Measurements from ENCODE around the gene ST6GAL1. TPM values are rescaled to one million over a fixed set of nuclear protein-coding genes. Genes with fewer than 3 reads are reported as not detected.
A peak's percentile ranks its signal among the peaks of the same experiment; 100 is the strongest.

Gene ST6GAL1
- total and polyA plus RNA-seq, 7 experiments from 2014 or later = 115 to 313 (median 214) TPM

- no peak overlapping the region for H3K27ac ChIP-seq (ENCODE audit: low read depth, low read length)
- peaks cover 22 to 63% (median 24%) of the 10 kb centered on the region in 5 donors for H3K36me3 Mint-ChIP-seq
- peaks cover 34 to 65% (median 35%) of the 10 kb centered on the region in 3 experiments for H3K36me3 ChIP-seq (ENCODE audit: control insufficient read depth in 2 of 3, insufficient read depth in 3 of 3, low read length in 3 of 3)
- H3K4me3 Mint-ChIP-seq = no peak overlapping the region
- CTCF ChIA-PET = interaction anchor here (0.6 to 0.7 kb wide), 2 partner anchors 83 to 228 kb away, joined by 3 read pairs; no protein-coding TSS in a partner anchor
- H3K27me3 ChIP-seq (ENCODE audit: control insufficient read depth in 2 of 2, insufficient read depth in 2 of 2, low read length in 2 of 2) = no peaks in the 10 kb centered on the region
- peak overlapping the region in 7 of 9 donors; percentile 6 to 73 (median 38) for H3K27ac Mint-ChIP-seq
- peaks cover 0 to 1% (median 0%) of the 10 kb centered on the region in 11 donors for H3K9me3 Mint-ChIP-seq
- peaks cover 0 to 14% (median 9%) of the 10 kb centered on the region in 7 donors for H3K4me1 Mint-ChIP-seq
- POLR2A ChIA-PET = no interaction called here
- H3K4me1 ChIP-seq (ENCODE audit: control insufficient read depth in 2 of 2, insufficient read depth in 2 of 2, low read length in 2 of 2) = no peaks in the 10 kb centered on the region
- intact Hi-C loops (cut with micrococcal nuclease) = no loop called here
- H3K4me3 ChIP-seq (ENCODE audit: low read length) = no peak overlapping the region
- no peak for ATAC-seq
- DNase-seq = no peak
- no peaks in the 10 kb centered on the region for H3K9me3 ChIP-seq (ENCODE audit: control insufficient read depth in 2 of 3, low read length in 3 of 3)
- H3K27me3 Mint-ChIP-seq = no peaks in the 10 kb centered on the region
Observed at GRCh38 chr3:187077537-187077936, 147.2 kb downstream of the ST6GAL1 start.

- Mint-ChIP-seq H3K4me3 (no peak overlapping the region), H3K27me3 (no peaks in the 10 kb centered on the region), H3K27ac (peak overlapping the region in 7 of 9 donors; percentile 9 to 74 (median 39)), H3K36me3 (peaks cover 17 to 48% (median 18%) of the 10 kb centered on the region in 5 donors), H3K9me3 (peaks cover 0 to 1% (median 0%) of the 10 kb centered on the region in 11 donors), H3K4me1 (peaks cover 4 to 16% (median 11%) of the 10 kb centered on the region in 7 donors)
- Histone ChIP-seq H3K36me3 (ENCODE audit: control insufficient read depth in 2 of 3, insufficient read depth in 3 of 3, low read length in 3 of 3) (peaks cover 15 to 47% (median 17%) of the 10 kb centered on the region in 3 experiments), H3K27me3 (ENCODE audit: control insufficient read depth in 2 of 2, insufficient read depth in 2 of 2, low read length in 2 of 2) (no peaks in the 10 kb centered on the region), H3K27ac (ENCODE audit: low read depth, low read length) (peak overlapping the region; percentile 10), H3K4me3 (ENCODE audit: low read length) (no peak overlapping the region), H3K9me3 (ENCODE audit: control insufficient read depth in 2 of 3, low read length in 3 of 3) (no peaks in the 10 kb centered on the region), H3K4me1 (ENCODE audit: control insufficient read depth in 2 of 2, insufficient read depth in 2 of 2, low read length in 2 of 2) (peaks cover 0 to 4% of the 10 kb centered on the region in 2 donors)
- no peak for DNase-seq
- intact Hi-C loops (cut with micrococcal nuclease) = no loop called here
- CTCF ChIA-PET = no interaction called here
- no peak for ATAC-seq
- POLR2A ChIA-PET = no interaction called here
Observed at GRCh38 chr3:187079090-187080022, 149.0 kb downstream of the ST6GAL1 start.

- no peak for ATAC-seq
- no peak for DNase-seq
- H3K4me1 ChIP-seq (ENCODE audit: control insufficient read depth in 2 of 2, insufficient read depth in 2 of 2, low read length in 2 of 2) = peaks cover 0 to 12% of the 10 kb centered on the region in 2 donors
- intact Hi-C loops (cut with micrococcal nuclease) = no loop called here
- no peaks in the 10 kb centered on the region for H3K9me3 ChIP-seq (ENCODE audit: control insufficient read depth in 2 of 3, low read length in 3 of 3)
- peaks cover 5 to 32% (median 10%) of the 10 kb centered on the region in 3 experiments for H3K36me3 ChIP-seq (ENCODE audit: control insufficient read depth in 2 of 3, insufficient read depth in 3 of 3, low read length in 3 of 3)
- H3K4me3 ChIP-seq (ENCODE audit: low read length) = no peak overlapping the region
- POLR2A ChIA-PET = interaction anchor here (2.4 kb wide), 1 partner anchor 53 kb away, joined by 9 read pairs; no protein-coding TSS in a partner anchor
- CTCF ChIA-PET = interaction anchor here (0.6 kb wide), 1 partner anchor 56 kb away, joined by 3 read pairs; no protein-coding TSS in a partner anchor
- peaks cover 0 to 3% (median 0%) of the 10 kb centered on the region in 11 donors for H3K9me3 Mint-ChIP-seq
- H3K4me3 Mint-ChIP-seq = no peak overlapping the region
- peaks cover 13 to 25% (median 19%) of the 10 kb centered on the region in 7 donors for H3K4me1 Mint-ChIP-seq
- H3K27ac ChIP-seq (ENCODE audit: low read depth, low read length) = no peak overlapping the region
- H3K27me3 Mint-ChIP-seq = no peaks in the 10 kb centered on the region
- H3K27ac Mint-ChIP-seq = peak overlapping the region in 5 of 9 donors; percentile 1 to 35 (median 20)
- peaks cover 9 to 37% (median 14%) of the 10 kb centered on the region in 5 donors for H3K36me3 Mint-ChIP-seq
- H3K27me3 ChIP-seq (ENCODE audit: control insufficient read depth in 2 of 2, insufficient read depth in 2 of 2, low read length in 2 of 2) = no peaks in the 10 kb centered on the region
Observed at GRCh38 chr3:187080799-187081450, 150.6 kb downstream of the ST6GAL1 start.

GRCh38 chr3:187082758-187083375 is 152.5 kb downstream of the ST6GAL1 start:
- Mint-ChIP-seq H3K9me3 (peaks cover 0 to 22% (median 9%) of the 10 kb centered on the region in 11 donors), H3K4me1 (peaks cover 13 to 24% (median 14%) of the 10 kb centered on the region in 7 donors), H3K36me3 (peaks cover 0 to 25% (median 16%) of the 10 kb centered on the region in 5 donors), H3K27ac (peak overlapping the region in 2 of 9 donors; percentile 35 to 37), H3K27me3 (no peaks in the 10 kb centered on the region), H3K4me3 (peak overlapping the region in 1 of 10 donors; percentile 19)
- ChIA-PET POLR2A (interaction anchor here (0.6 to 2.4 kb wide), 3 partner anchors 32 to 57 kb away, joined by 3 to 9 read pairs (median 3); no protein-coding TSS in a partner anchor), CTCF (no interaction called here)
- no peak overlapping the region for H3K4me3 ChIP-seq (ENCODE audit: low read length)
- no peak overlapping the region for H3K27ac ChIP-seq (ENCODE audit: low read depth, low read length)
- H3K4me1 ChIP-seq (ENCODE audit: control insufficient read depth in 2 of 2, insufficient read depth in 2 of 2, low read length in 2 of 2) = peaks cover 0 to 12% of the 10 kb centered on the region in 2 donors
- H3K36me3 ChIP-seq (ENCODE audit: control insufficient read depth in 2 of 3, insufficient read depth in 3 of 3, low read length in 3 of 3) = peaks cover 0 to 12% (median 0%) of the 10 kb centered on the region in 3 experiments
- DNase-seq (no peak), ATAC-seq (no peak)
- H3K27me3 ChIP-seq (ENCODE audit: control insufficient read depth in 2 of 2, insufficient read depth in 2 of 2, low read length in 2 of 2) = no peaks in the 10 kb centered on the region
- no peaks in the 10 kb centered on the region for H3K9me3 ChIP-seq (ENCODE audit: control insufficient read depth in 2 of 3, low read length in 3 of 3)
- intact Hi-C loops (cut with micrococcal nuclease) = no loop called here

- Histone ChIP-seq H3K4me1 (ENCODE audit: control insufficient read depth in 2 of 2, insufficient read depth in 2 of 2, low read length in 2 of 2) (peaks cover 0 to 12% of the 10 kb centered on the region in 2 donors), H3K27ac (ENCODE audit: low read depth, low read length) (no peak overlapping the region), H3K27me3 (ENCODE audit: control insufficient read depth in 2 of 2, insufficient read depth in 2 of 2, low read length in 2 of 2) (no peaks in the 10 kb centered on the region), H3K9me3 (ENCODE audit: control insufficient read depth in 2 of 3, low read length in 3 of 3) (no peaks in the 10 kb centered on the region), H3K4me3 (ENCODE audit: low read length) (no peak overlapping the region), H3K36me3 (ENCODE audit: control insufficient read depth in 2 of 3, insufficient read depth in 3 of 3, low read length in 3 of 3) (peaks cover 0 to 2% (median 0%) of the 10 kb centered on the region in 3 experiments)
- DNase-seq = no peak
- intact Hi-C loops (cut with micrococcal nuclease) = no loop called here
- H3K27ac Mint-ChIP-seq = peak overlapping the region in 3 of 9 donors; percentile 26 to 76 (median 57)
- no peaks in the 10 kb centered on the region for H3K27me3 Mint-ChIP-seq
- ATAC-seq = no peak
- CTCF ChIA-PET = interaction anchor here (0.7 to 0.9 kb wide), 3 partner anchors 18 to 81 kb away, joined by 3 read pairs; no protein-coding TSS in a partner anchor
- peak overlapping the region in 3 of 10 donors; percentile 61 to 66 (median 61) for H3K4me3 Mint-ChIP-seq
- peaks cover 3 to 34% (median 17%) of the 10 kb centered on the region in 11 donors for H3K9me3 Mint-ChIP-seq
- POLR2A ChIA-PET = interaction anchor here (0.8 to 1.1 kb wide), 3 partner anchors 9 to 235 kb away, joined by 3 to 5 read pairs (median 4); no protein-coding TSS in a partner anchor
- H3K4me1 Mint-ChIP-seq = peaks cover 13 to 24% (median 14%) of the 10 kb centered on the region in 7 donors
- H3K36me3 Mint-ChIP-seq = peaks cover 7 to 24% (median 22%) of the 10 kb centered on the region in 5 donors
Observed at GRCh38 chr3:187084126-187084525, 153.8 kb downstream of the ST6GAL1 start.
